Aorta (tissue), 5 donors: ENCODE results near the gene MED4. TPM values are rescaled to one million over a fixed set of nuclear protein-coding genes. Genes with fewer than 3 reads are reported as not detected.
"Not testable (repeated sequence)": the region's sequence is repeated elsewhere in the genome, so short reads cannot be mapped to it uniquely, and the experiment has no call there.

ENCODE experiments used
- ATAC-seq: fragments of 200-7000 bp; cut with Tn5 transposase; one replicate; pipeline ENCODE4 v1.9.1; 2022; ENCODE audit warnings: moderate library complexity; ENCODE audit not compliant: low FRiP score
- DNase-seq, 2 donors: peaks; one replicate each; pipeline ENCODE4 v3.0.0-alpha.2; 2020
- H3K27ac ChIP-seq, 2 donors: one replicate each; pipeline ENCODE4 v1.5.1; 2013; ENCODE audit warnings: low read length in 2 of 2, mild to moderate bottlenecking in 2 of 2, moderate library complexity in 2 of 2, control low read depth in 1 of 2, inconsistent platforms in 1 of 2, low read depth in 1 of 2
- H3K27me3 ChIP-seq, 2 donors: one replicate each; pipeline ENCODE4 v1.6.1; 2013; ENCODE audit warnings: control low read depth in 1 of 2, low read length in 1 of 2, mild to moderate bottlenecking in 1 of 2, moderate library complexity in 1 of 2; ENCODE audit not compliant: insufficient read depth in 2 of 2, control insufficient read depth in 1 of 2
- H3K36me3 ChIP-seq, 2 donors: one replicate each; pipeline ENCODE4 v1.6.1; 2013; ENCODE audit warnings: control low read depth in 1 of 2, low read length in 1 of 2, mild to moderate bottlenecking in 1 of 2; ENCODE audit not compliant: insufficient read depth in 2 of 2, control insufficient read depth in 1 of 2
- H3K4me1 ChIP-seq, 2 donors: one replicate each; pipeline ENCODE4 v1.6.1; 2013; ENCODE audit warnings: low read length in 2 of 2, control low read depth in 1 of 2, mild to moderate bottlenecking in 1 of 2, moderate library complexity in 1 of 2; ENCODE audit not compliant: insufficient read depth in 2 of 2, control insufficient read depth in 1 of 2
- H3K4me3 ChIP-seq, 2 donors: one replicate each; pipeline ENCODE4 v1.5.1; 2013; ENCODE audit warnings: low read length in 2 of 2, control low read depth in 1 of 2, mild to moderate bottlenecking in 1 of 2
- H3K9me3 ChIP-seq: one replicate; pipeline ENCODE4 v1.6.1; 2013; ENCODE audit warnings: mild to moderate bottlenecking, low read length; ENCODE audit not compliant: control insufficient read depth
- WGBS, 2 donors: extraction: QIAGEN DNeasy Blood & Tissue Kit; methylation state at CpG; one replicate each; pipeline ENCODE4 v1.1.7; 2013; 5-methylcytosine and 5-hydroxymethylcytosine counted together
- intact Hi-C, 2 donors: fragments of 100-400 bp; cut with DNase I; formaldehyde crosslinking; loops; one replicate each; pipeline versions ENCODE4 v1.14.2 to v1.15.0; 2022
- polyA plus RNA-seq, 2 donors: library from polyadenylated mRNA; stranded (reverse); fragments of 200-250 nt; gene quantifications; one replicate each; pipeline ENCODE4 v1.2.3, GENCODE V29; 2013
- total RNA-seq, 2 donors: library from RNA; stranded (reverse); fragmentation: NEBNext Ultra II Directional; extraction: Animal tissue kit (Norgen Biotek cat#: 25700); gene quantifications; one replicate each; pipeline ENCODE4 v1.2.1, GENCODE V29; 2021
- donor health status: healthy with polysubstance abuse.
- donor health status: Bipolar disorder and iron deficiency.
- donor health status: DM: no; HTN: no; CAD: no.
- donor health status: DM: no; HTN: no; CAD: no.
- donor health status: DM: yes; HTN: yes; CAD: no.

MED4 gene
- total and polyA plus RNA-seq, 4 donors: 46.1 to 55.3 (median 51.0) TPM

GRCh38 chr13:48066310-48066989 lies 28.5 kb downstream of the MED4 start:
- no peaks in the 10 kb centered on the region for H3K4me1 ChIP-seq
- intact Hi-C loops: no loop called here
- ATAC-seq: no peak
- peaks cover 2% of the 10 kb centered on the region for H3K9me3 ChIP-seq
- DNase-seq: no peak
- H3K4me3 ChIP-seq: no peak overlapping the region
- no peak overlapping the region for H3K27ac ChIP-seq
- no peaks in the 10 kb centered on the region for H3K27me3 ChIP-seq
- H3K36me3 ChIP-seq: peaks cover 0 to 8% of the 10 kb centered on the region in 2 donors
- 94% methylated on average over 3 of the region's 3 CpGs for WGBS, 2 donors

GRCh38 chr13:48059951-48060350 lies 35.0 kb downstream of the MED4 start:
- DNase-seq, H3K9me3 ChIP-seq, H3K4me3 ChIP-seq, intact Hi-C loops, H3K4me1 ChIP-seq, H3K27ac ChIP-seq, H3K27me3 ChIP-seq, ATAC-seq, H3K36me3 ChIP-seq: not testable (repeated sequence)
- 54 to 65% methylated on average over 5 of the region's 5 CpGs for WGBS, 2 donors

DNA sequence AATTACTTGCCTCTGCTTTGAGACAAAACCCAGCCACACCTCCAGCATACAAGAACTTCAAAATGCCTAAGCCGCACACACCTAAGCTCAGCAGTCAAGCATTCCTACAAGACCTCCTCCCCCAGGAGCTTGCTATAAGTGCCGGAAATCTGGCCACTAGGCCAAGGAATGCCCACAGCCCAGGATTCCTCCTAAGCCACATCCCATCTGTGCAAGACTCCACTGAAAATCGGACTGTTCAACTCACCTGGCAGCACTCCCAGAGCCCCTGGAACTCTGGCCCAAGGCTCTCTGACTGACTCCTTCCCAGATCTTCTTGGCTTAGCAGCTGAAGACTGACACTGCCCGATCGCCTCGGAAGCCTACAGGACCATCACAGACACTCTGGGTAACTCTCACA lies 36.4 kb downstream of the MED4 start:
- H3K9me3 ChIP-seq, ATAC-seq, DNase-seq, H3K4me3 ChIP-seq, H3K36me3 ChIP-seq, intact Hi-C loops, H3K27me3 ChIP-seq, H3K4me1 ChIP-seq, H3K27ac ChIP-seq: not testable (repeated sequence)
- WGBS, 2 donors: 89 to 90% methylated on average over 6 of the region's 6 CpGs

DNA sequence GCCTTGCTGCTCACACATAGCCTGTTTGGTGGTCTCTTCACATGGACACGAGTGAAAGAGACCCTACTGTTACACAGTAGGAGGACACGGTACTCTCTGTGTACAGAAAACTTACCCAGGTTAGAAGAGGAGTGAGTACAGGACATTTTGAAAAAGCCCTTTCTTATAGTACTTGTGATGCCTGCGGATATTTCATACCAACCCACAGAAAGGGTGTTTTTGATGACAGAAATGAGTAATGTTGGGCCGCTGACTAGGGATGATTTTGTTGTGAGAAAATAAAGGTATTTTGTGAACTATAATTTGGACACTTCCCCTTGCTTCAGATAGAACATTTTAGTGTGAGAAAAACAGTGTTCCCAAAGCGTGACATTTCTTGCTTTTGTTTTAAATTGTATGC lies 39.2 kb downstream of the MED4 start:
- ATAC-seq: no peak
- H3K27me3 ChIP-seq: no peaks in the 10 kb centered on the region
- no peak for DNase-seq
- no peaks in the 10 kb centered on the region for H3K9me3 ChIP-seq
- intact Hi-C loops: no loop called here
- peaks cover 0 to 4% of the 10 kb centered on the region in 2 donors for H3K36me3 ChIP-seq
- WGBS, 2 donors: 82 to 90% methylated on average over 5 of the region's 5 CpGs
- H3K27ac ChIP-seq: no peak overlapping the region
- no peak overlapping the region for H3K4me3 ChIP-seq
- no peaks in the 10 kb centered on the region for H3K4me1 ChIP-seq

DNA sequence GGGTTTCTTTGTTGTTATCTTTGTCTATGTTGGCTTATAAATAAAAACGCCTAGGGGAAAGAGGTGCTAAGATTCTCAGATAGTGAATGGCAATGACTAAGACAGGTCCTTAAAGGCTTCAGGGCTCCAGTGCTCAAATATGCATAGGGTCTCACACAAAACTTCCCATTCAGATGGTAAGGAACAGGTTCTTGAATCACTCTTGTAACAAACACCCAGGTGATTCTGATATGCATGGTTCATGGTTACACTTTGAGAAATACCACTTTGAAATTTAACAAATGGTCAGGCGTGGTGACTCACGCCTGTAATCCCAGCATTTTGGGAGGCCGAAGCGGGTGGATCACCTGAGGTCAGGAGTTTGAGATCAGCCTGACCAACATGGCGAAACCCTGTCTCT lies 40.3 kb downstream of the MED4 start:
- Histone ChIP-seq H3K4me1 (no peaks in the 10 kb centered on the region), H3K27ac (no peak overlapping the region), H3K36me3 (peaks cover 0 to 5% of the 10 kb centered on the region in 2 donors), H3K27me3 (no peaks in the 10 kb centered on the region), H3K9me3 (no peaks in the 10 kb centered on the region), H3K4me3 (no peak overlapping the region)
- ATAC-seq: no peak
- DNase-seq: no peak
- intact Hi-C loops: no loop called here
- 93 to 94% methylated on average over 6 of the region's 6 CpGs for WGBS, 2 donors

DNA sequence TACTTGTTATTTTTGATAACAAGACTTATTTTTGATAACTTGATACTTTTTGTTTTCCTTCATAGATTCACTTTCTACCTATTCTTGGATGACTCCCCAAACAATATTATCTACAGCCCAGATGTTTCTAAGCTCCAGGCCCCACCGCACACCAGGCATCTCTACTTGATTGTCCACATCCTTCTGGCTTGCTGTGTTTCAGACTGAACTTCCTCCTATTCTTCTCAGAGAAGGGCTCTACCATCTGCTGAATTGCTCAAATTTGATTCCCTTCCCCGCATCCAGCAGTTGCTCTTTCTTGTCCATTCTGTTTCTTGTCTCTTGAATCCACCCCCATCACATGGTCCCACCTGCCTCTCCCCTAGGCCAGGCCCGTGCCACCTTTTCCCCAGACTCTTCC lies 44.4 kb downstream of the MED4 start:
- WGBS, 2 donors: 90 to 94% methylated on average over 3 of the region's 3 CpGs
- no peak for DNase-seq
- Histone ChIP-seq H3K4me1 (no peaks in the 10 kb centered on the region), H3K9me3 (no peaks in the 10 kb centered on the region), H3K27me3 (no peaks in the 10 kb centered on the region), H3K36me3 (peaks cover 0 to 9% of the 10 kb centered on the region in 2 donors), H3K4me3 (no peak overlapping the region), H3K27ac (no peak overlapping the region)
- ATAC-seq: no peak
- intact Hi-C loops: no loop called here

DNA sequence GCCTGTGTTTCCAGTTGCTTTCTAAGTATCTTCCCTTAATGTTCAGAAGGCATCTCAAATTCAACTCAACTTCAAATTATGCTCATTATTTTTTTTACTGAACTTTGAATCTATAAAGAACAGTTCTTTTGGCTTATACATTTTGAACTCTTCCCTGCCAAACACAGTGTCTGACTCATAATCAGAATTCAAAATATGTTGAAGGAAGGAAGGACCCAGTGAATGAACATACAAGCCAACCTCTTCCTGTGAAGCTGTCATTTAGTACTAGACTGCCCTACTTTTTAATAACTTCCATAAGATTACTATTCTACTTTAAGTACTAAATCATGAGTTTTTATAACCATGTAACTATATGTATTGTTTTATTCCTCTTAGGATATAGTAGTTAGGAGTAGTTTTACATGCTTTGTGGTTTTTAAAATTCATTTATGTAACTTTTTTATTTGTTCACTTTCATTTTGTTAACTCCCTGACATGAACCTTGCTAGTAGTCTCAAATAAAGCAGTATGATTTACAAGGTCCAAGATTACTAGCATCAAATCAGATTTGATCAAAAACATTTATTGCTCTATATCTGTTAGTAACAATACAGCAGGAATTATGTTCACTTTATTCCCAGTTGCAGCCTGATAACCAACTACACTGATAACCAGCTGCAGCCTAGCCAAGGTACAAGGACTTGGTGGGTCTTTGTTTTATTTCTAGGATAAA lies 51.0 kb downstream of the MED4 start:
- no peaks in the 10 kb centered on the region for H3K9me3 ChIP-seq
- no peak for DNase-seq
- H3K27me3 ChIP-seq: no peaks in the 10 kb centered on the region
- peaks cover 0 to 2% of the 10 kb centered on the region in 2 donors for H3K36me3 ChIP-seq
- ATAC-seq: no peak
- peaks cover 0 to 2% of the 10 kb centered on the region in 2 donors for H3K4me1 ChIP-seq
- intact Hi-C loops: loop anchor here in 1 of 2 donors (10.0 kb wide), 1 partner anchor 491 kb away; the partner anchor contains the start of gene RCBTB2
- peak overlapping the region in 1 of 2 donors; percentile 62 for H3K27ac ChIP-seq
- H3K4me3 ChIP-seq: no peak overlapping the region

- H3K4me1 ChIP-seq: peaks cover 0 to 2% of the 10 kb centered on the region in 2 donors
- H3K36me3 ChIP-seq: no peaks in the 10 kb centered on the region
- no peak overlapping the region for H3K4me3 ChIP-seq
- no peak for DNase-seq
- no peaks in the 10 kb centered on the region for H3K27me3 ChIP-seq
- 93 to 99% methylated on average over 2 of the region's 2 CpGs for WGBS, 2 donors
- intact Hi-C loops: loop anchor here in 1 of 2 donors (10.0 kb wide), 1 partner anchor 492 kb away; the partner anchor contains the start of gene RCBTB2
- ATAC-seq: no peak
- H3K27ac ChIP-seq: no peak overlapping the region
- no peaks in the 10 kb centered on the region for H3K9me3 ChIP-seq
Measured at GRCh38 chr13:48042894-48043293, 52.0 kb downstream of the MED4 start.

DNA sequence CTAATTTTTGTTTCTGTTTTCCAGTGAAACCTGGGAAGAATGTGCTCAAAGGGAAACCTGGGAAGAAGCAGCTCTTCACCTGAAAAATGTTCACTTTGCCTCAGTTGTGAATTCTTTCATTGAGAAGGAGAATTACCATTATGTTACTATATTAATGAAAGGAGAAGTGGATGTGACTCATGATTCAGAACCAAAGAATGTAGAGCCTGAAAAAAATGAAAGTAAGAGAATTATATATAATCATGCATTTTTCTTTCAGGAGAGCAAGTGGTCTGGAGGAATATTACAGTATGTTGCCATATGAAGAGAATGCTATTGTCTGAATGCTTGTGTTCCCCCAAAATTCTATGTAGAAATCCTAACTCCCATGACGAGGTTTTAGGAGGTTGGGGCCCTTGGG lies 54.0 kb downstream of the MED4 start:
- H3K27me3 ChIP-seq: no peaks in the 10 kb centered on the region
- no peak overlapping the region for H3K27ac ChIP-seq
- no peaks in the 10 kb centered on the region for H3K36me3 ChIP-seq
- intact Hi-C loops: loop anchor here in 1 of 2 donors (10.0 kb wide), 1 partner anchor 494 kb away; the partner anchor contains the start of gene RCBTB2
- no peak overlapping the region for H3K4me3 ChIP-seq
- no peaks in the 10 kb centered on the region for H3K9me3 ChIP-seq
- WGBS, 2 donors: 72 to 86% methylated on average over 1 of the region's 1 CpG
- DNase-seq (no peak), ATAC-seq (no peak)
- H3K4me1 ChIP-seq: peaks cover 0 to 2% of the 10 kb centered on the region in 2 donors
